Measurements from ENCODE around the gene UAP1L1. TPM values are rescaled to one million over a fixed set of nuclear protein-coding genes. Genes with fewer than 3 reads are reported as not detected.

The UAP1L1 gene
- total RNA-seq, 1 donor from 2014 or later, result 11.5 TPM

- H3K9me3 ChIP-seq (replicated peaks), result no peaks in the 10 kb centered on the region
- H3K4me1 ChIP-seq, result peaks cover 22% of the 10 kb centered on the region
- H3K36me3 ChIP-seq, result no peaks in the 10 kb centered on the region
- intact Hi-C loops (cut with micrococcal nuclease), result no loop called here
- no peak for DNase-seq
- H3K27ac ChIP-seq (replicated peaks), result peak overlapping the region; percentile 87
- peaks cover 13% of the 10 kb centered on the region for H3K27me3 ChIP-seq (ENCODE audit: low read depth)
- H3K4me3 ChIP-seq, result peak overlapping the region; percentile 62
- no peak for TF ChIP-seq CTCF (IDR thresholded peaks at IDR 0.05; ENCODE audit: borderline replicate concordance)
These were observed 6.0 kb upstream of the UAP1L1 start for GRCh38 chr9:137071282-137071681.

GRCh38 chr9:137073992-137074399 lies 3.3 kb upstream of the UAP1L1 start:
- peaks cover 7% of the 10 kb centered on the region for H3K36me3 ChIP-seq
- H3K4me3 ChIP-seq, result no peak overlapping the region
- peaks cover 36% of the 10 kb centered on the region for H3K4me1 ChIP-seq
- no peak overlapping the region for H3K27ac ChIP-seq (replicated peaks)
- DNase-seq, result no peak
- intact Hi-C loops (cut with micrococcal nuclease), result no loop called here
- H3K27me3 ChIP-seq (ENCODE audit: low read depth), result peaks cover 8% of the 10 kb centered on the region
- no peak for TF ChIP-seq CTCF (IDR thresholded peaks at IDR 0.05; ENCODE audit: borderline replicate concordance)
- no peaks in the 10 kb centered on the region for H3K9me3 ChIP-seq (replicated peaks)

GRCh38 chr9:137074657-137075274 lies 2.6 kb upstream of the UAP1L1 start:
- Histone ChIP-seq H3K36me3 (peaks cover 15% of the 10 kb centered on the region), H3K4me1 (peaks cover 36% of the 10 kb centered on the region), H3K27ac (replicated peaks) (no peak overlapping the region), H3K27me3 (ENCODE audit: low read depth) (peaks cover under 1% of the 10 kb centered on the region), H3K4me3 (no peak overlapping the region), H3K9me3 (replicated peaks) (no peaks in the 10 kb centered on the region)
- intact Hi-C loops (cut with micrococcal nuclease), result no loop called here
- no peak for TF ChIP-seq CTCF (IDR thresholded peaks at IDR 0.05; ENCODE audit: borderline replicate concordance)
- no peak for DNase-seq

GRCh38 chr9:137075275-137075775 lies 2.0 kb upstream of the UAP1L1 start:
- TF ChIP-seq CTCF (IDR thresholded peaks at IDR 0.05; ENCODE audit: borderline replicate concordance), result no peak
- Histone ChIP-seq H3K27ac (replicated peaks) (no peak overlapping the region), H3K4me3 (no peak overlapping the region), H3K36me3 (peaks cover 21% of the 10 kb centered on the region), H3K27me3 (ENCODE audit: low read depth) (no peaks in the 10 kb centered on the region), H3K9me3 (replicated peaks) (no peaks in the 10 kb centered on the region), H3K4me1 (peaks cover 30% of the 10 kb centered on the region)
- intact Hi-C loops (cut with micrococcal nuclease), result no loop called here
- no peak for DNase-seq

- H3K36me3 ChIP-seq, result peaks cover 34% of the 10 kb centered on the region
- no peaks in the 10 kb centered on the region for H3K9me3 ChIP-seq (replicated peaks)
- H3K27ac ChIP-seq (replicated peaks), result peak overlapping the region; percentile 68
- peak overlapping the region; percentile 85 for H3K4me3 ChIP-seq
- intact Hi-C loops (cut with micrococcal nuclease), result no loop called here
- peaks cover 19% of the 10 kb centered on the region for H3K4me1 ChIP-seq
- H3K27me3 ChIP-seq (ENCODE audit: low read depth), result no peaks in the 10 kb centered on the region
- TF ChIP-seq CTCF (IDR thresholded peaks at IDR 0.05; ENCODE audit: borderline replicate concordance), result no peak
- no peak for DNase-seq
These were observed 694 bp upstream of the UAP1L1 start for GRCh38 chr9:137076636-137077009.

Measured in left ventricle myocardium inferior (tissue), 1 donor.